Measurements from ENCODE around the gene IDH2.

Gene IDH2

GRCh38 chr15:90083954-90084607 is 18.2 kb downstream of the IDH2 start:
- Histone ChIP-seq H3K27me3 (replicated peaks; ENCODE audit: control insufficient read depth, insufficient read depth, low read length) (no peaks in the 10 kb centered on the region), H3K36me3 (ENCODE audit: control insufficient read depth, insufficient read depth, low read length) (peaks cover 59% of the 10 kb centered on the region), H3K4me3 (replicated peaks; ENCODE audit: low read depth, low read length) (no peak overlapping the region)
- TF ChIP-seq, protein P1, sequence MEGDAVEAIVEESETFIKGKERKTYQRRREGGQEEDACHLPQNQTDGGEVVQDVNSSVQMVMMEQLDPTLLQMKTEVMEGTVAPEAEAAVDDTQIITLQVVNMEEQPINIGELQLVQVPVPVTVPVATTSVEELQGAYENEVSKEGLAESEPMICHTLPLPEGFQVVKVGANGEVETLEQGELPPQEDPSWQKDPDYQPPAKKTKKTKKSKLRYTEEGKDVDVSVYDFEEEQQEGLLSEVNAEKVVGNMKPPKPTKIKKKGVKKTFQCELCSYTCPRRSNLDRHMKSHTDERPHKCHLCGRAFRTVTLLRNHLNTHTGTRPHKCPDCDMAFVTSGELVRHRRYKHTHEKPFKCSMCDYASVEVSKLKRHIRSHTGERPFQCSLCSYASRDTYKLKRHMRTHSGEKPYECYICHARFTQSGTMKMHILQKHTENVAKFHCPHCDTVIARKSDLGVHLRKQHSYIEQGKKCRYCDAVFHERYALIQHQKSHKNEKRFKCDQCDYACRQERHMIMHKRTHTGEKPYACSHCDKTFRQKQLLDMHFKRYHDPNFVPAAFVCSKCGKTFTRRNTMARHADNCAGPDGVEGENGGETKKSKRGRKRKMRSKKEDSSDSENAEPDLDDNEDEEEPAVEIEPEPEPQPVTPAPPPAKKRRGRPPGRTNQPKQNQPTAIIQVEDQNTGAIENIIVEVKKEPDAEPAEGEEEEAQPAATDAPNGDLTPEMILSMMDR (IDR thresholded peaks at IDR 0.05; ENCODE audit: insufficient read depth, low read length, poor library complexity, severe bottlenecking), result no peak
- no peak for DNase-seq (ENCODE audit: extremely low read depth, insufficient read length)

DNA sequence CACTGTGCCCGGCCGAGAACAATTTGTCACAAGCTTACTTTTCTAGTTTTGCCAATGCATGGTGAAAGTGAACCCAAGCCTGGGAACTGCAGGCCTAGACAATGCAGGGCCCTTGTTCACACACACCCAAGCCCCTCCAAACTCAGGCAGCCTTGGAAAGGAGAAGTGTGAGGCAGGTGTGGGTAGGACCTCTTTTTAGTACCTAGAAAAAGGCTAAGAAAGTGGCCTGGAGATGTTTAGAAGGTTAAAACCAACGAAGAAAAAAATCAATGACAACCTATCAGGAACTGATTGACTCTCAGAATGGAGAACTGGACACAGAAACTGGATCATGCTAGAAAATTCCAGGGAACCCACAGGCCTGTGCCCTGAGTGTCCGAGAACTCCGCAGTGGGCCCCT is 18.8 kb downstream of the IDH2 start:
- H3K4me3 ChIP-seq (replicated peaks; ENCODE audit: low read depth, low read length), result no peak overlapping the region

GRCh38 chr15:90082140-90082715 is 20.0 kb downstream of the IDH2 start:
- Histone ChIP-seq H3K27me3 (replicated peaks; ENCODE audit: control insufficient read depth, insufficient read depth, low read length) (no peaks in the 10 kb centered on the region), H3K36me3 (ENCODE audit: control insufficient read depth, insufficient read depth, low read length) (peaks cover 53% of the 10 kb centered on the region), H3K4me3 (replicated peaks; ENCODE audit: low read depth, low read length) (no peak overlapping the region)
- TF ChIP-seq, protein P1 (IDR thresholded peaks at IDR 0.05; ENCODE audit: insufficient read depth, low read length, poor library complexity, severe bottlenecking), result no peak
- DNase-seq (ENCODE audit: extremely low read depth, insufficient read length), result no peak

More for the DNA sequence above, 18.8 kb downstream of the IDH2 start:
- DNase-seq (ENCODE audit: extremely low read depth, insufficient read length), result no peak
- Histone ChIP-seq H3K36me3 (ENCODE audit: control insufficient read depth, insufficient read depth, low read length) (peaks cover 58% of the 10 kb centered on the region), H3K27me3 (replicated peaks; ENCODE audit: control insufficient read depth, insufficient read depth, low read length) (no peaks in the 10 kb centered on the region)
- TF ChIP-seq, protein P1 (IDR thresholded peaks at IDR 0.05; ENCODE audit: insufficient read depth, low read length, poor library complexity, severe bottlenecking), result no peak

GRCh38 chr15:90080818-90081393 is 21.4 kb downstream of the IDH2 start:
- Histone ChIP-seq H3K27me3 (replicated peaks; ENCODE audit: control insufficient read depth, insufficient read depth, low read length) (no peaks in the 10 kb centered on the region), H3K4me3 (replicated peaks; ENCODE audit: low read depth, low read length) (no peak overlapping the region), H3K36me3 (ENCODE audit: control insufficient read depth, insufficient read depth, low read length) (peaks cover 53% of the 10 kb centered on the region)
- no peak for DNase-seq (ENCODE audit: extremely low read depth, insufficient read length)
- TF ChIP-seq, protein P1 (IDR thresholded peaks at IDR 0.05; ENCODE audit: insufficient read depth, low read length, poor library complexity, severe bottlenecking), result no peak

GRCh38 chr15:90080458-90080755 is 21.9 kb downstream of the IDH2 start:
- DNase-seq (ENCODE audit: extremely low read depth, insufficient read length), result no peak
- Histone ChIP-seq H3K36me3 (ENCODE audit: control insufficient read depth, insufficient read depth, low read length) (peaks cover 52% of the 10 kb centered on the region), H3K27me3 (replicated peaks; ENCODE audit: control insufficient read depth, insufficient read depth, low read length) (no peaks in the 10 kb centered on the region), H3K4me3 (replicated peaks; ENCODE audit: low read depth, low read length) (no peak overlapping the region)
- TF ChIP-seq, protein P1 (IDR thresholded peaks at IDR 0.05; ENCODE audit: insufficient read depth, low read length, poor library complexity, severe bottlenecking), result no peak

Measured in GM06990 (cell line).